ENCODE measurements around the gene RNASE7.
"Not testable (repeated sequence)": the region's sequence is repeated elsewhere in the genome, so short reads cannot be mapped to it uniquely, and the experiment has no call there.

The RNASE7 gene

GRCh38 chr14:21023817-21024584, 18.2 kb upstream of the RNASE7 start:
- no peak for DNase-seq

- no peak for DNase-seq
Observed at GRCh38 chr14:21024585-21025370, 17.4 kb upstream of the RNASE7 start, which contains the start of gene NDRG2. Gene NDRG2 (minus strand): TSS chr14:21025061. CDS start chr14:21023315, 1,746 bp downstream.

- DNase-seq = no peak
Observed at GRCh38 chr14:21025371-21026273, 16.5 kb upstream of the RNASE7 start.

GRCh38 chr14:21026274-21026987, 15.7 kb upstream of the RNASE7 start:
- DNase-seq = no peak

DNA sequence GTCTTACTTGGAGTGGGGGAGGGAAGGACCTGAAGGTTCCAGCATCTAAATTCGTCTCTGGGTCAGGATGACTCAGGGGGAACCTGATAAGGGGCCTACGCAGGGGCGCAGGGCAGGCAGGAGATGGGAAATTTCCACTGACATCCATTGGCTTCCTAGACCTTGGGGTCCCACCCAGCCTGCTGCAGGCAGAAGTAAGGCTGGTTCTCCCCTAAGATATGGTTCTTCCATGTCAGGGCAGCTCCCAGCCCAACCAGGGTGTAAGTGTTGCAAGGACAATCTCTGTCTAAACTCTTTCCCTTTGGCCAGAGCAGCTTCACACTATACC, 15.2 kb upstream of the RNASE7 start:
- no peak for DNase-seq

GRCh38 chr14:21029917-21030316, 12.2 kb upstream of the RNASE7 start, which contains the start of gene TPPP2:
Gene TPPP2 (plus strand): TSS chr14:21030217. CDS start chr14:21030582, 365 bp downstream.
- DNase-seq = no peak

DNA sequence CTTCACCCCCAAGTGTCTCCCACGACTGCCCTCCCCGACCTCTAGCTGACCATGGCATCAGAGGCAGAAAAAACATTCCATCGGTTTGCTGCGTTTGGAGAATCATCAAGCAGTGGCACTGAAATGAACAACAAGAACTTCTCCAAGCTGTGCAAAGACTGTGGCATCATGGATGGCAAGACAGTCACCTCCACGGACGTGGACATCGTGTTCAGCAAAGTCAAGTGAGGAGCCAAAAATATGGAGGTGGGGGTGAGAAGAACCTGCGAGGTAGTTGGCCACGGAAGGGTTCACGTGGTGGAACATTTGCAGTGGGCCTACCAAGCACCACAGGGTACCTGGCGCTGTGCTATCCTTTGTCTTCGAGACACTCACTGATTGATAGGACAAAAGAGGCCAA, 11.6 kb upstream of the RNASE7 start:
- DNase-seq = no peak

GRCh38 chr14:21032326-21033132, 9.6 kb upstream of the RNASE7 start:
- DNase-seq = no peak

GRCh38 chr14:21033133-21033698, 8.9 kb upstream of the RNASE7 start:
- DNase-seq = no peak

DNA sequence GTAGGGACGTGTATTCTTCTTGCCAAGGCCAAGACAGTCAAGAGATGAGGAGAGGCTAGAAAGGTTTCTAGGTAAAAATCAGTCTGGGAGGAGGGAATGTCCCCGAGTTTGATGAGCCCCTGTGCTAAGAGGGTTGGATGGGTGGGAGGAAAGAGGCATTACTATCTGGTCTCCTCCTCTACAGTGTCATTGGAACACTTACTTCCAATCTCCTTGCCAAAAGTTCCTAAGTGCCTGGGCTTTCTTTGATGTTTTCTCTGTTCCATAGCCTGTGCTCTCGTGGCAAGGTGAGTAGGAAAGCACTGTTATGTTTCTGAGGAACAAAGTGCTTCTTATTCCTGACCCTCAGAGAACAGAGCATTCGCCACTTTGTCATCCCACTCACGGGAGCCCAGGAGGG, 7.5 kb upstream of the RNASE7 start, which contains the start of gene RNASE13:
Gene RNASE13, minus strand, starts transcription at position 101 of the 400 bp plus-strand sequence. CDS start 519 bp downstream, outside the sequence.
- no peak for DNase-seq

DNA sequence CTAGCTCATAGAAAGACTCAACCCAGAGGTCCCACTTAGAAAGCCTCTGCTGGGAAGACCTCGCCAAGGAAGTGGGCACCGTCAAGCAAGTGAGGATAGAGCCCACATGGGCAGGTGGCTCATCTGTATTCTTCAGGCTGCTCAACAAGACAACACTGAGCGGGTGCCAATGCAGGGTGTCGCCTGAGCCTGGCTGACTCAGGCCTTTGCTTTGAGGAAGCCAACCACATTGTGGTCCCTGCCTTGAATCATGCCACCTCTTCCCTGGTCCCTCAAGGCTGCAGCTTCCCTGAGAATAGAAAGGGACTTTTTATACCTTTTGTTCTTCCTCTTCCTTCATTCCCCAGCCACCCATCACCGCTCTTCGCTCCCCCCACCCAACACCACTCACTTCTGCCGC, 5.4 kb upstream of the RNASE7 start:
- DNase-seq = no peak

GRCh38 chr14:21037156-21037555, 5.0 kb upstream of the RNASE7 start:
- DNase-seq = no peak

- DNase-seq = no peak
Observed at GRCh38 chr14:21038441-21039422, 3.4 kb upstream of the RNASE7 start.

DNA sequence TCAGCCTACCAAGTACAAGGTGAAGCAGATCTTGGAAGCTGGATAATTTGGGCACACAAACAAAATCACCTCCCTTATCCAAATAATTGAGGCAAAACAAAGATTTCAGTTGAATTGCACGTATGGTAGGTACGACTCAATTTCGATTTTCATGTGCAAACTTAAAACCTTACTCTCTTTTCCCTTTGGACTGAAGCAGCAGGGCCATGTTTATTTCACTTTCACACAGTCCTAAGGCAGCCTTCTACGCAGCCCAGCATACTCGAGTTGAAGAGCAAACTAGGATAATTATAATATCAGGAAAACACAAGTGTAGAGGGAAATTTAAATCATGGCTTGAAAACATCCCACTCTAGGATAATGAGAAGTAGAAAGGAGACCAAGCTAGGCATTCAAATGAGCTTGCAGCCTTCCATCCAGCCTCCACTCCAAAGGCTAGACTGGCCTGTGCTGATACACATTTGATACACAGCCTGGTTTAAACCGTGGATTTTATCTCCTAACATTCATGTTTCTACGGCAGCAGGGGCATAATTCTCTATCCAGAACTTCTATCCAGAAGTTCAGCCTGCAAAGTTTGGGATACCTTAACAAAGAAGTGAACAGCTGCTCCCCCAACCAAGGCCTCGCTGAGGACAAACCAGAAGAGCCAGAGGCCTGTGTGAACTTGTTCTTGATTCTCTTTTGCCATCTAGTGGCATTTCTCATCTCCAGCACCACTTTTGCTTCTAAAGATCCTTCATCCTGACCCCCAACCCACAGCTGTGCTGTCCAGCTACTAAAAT, 2.4 kb upstream of the RNASE7 start:
- no peak for DNase-seq

GRCh38 chr14:21040370-21040925, 1.7 kb upstream of the RNASE7 start:
- DNase-seq = no peak

- DNase-seq = not testable (repeated sequence)
Observed at GRCh38 chr14:21040941-21041340, 1.2 kb upstream of the RNASE7 start.

DNA sequence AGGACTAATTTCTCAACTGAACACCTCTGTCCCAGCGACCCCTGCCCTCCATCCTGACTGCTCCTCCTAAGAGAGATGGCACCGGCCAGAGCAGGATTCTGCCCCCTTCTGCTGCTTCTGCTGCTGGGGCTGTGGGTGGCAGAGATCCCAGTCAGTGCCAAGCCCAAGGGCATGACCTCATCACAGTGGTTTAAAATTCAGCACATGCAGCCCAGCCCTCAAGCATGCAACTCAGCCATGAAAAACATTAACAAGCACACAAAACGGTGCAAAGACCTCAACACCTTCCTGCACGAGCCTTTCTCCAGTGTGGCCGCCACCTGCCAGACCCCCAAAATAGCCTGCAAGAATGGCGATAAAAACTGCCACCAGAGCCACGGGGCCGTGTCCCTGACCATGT, 756 bp downstream of the RNASE7 start:
- no peak for DNase-seq

GRCh38 chr14:21043387-21043973, 1.3 kb downstream of the RNASE7 start:
- no peak for DNase-seq
